GM13977 (cell line): ENCODE measurements around the gene MGAT5.

Experiments
- DNase-seq: peaks from one replicate; pipeline ENCODE4 v3.0.0; 2012; ENCODE audit warnings: low spot score
- CTCF ChIP-seq: IDR thresholded peaks from 2 replicates; pipeline ENCODE4 v1.5.1; 2012; ENCODE audit warnings: mild to moderate bottlenecking, control low read depth; ENCODE audit not compliant: insufficient read depth; ENCODE audit errors: extremely low read depth, missing control alignments
- in situ Hi-C: fragments of 300-500 bp; cut with MboI; formaldehyde crosslinking; loops from one replicate; pipeline ENCODE4 v1.12.0; 2022; ENCODE audit warnings: low sequenced_read_pairs, low pct_unique_long_range_greater_than_20kb, mixed read lengths, inconsistent platforms; ENCODE audit not compliant: unreplicated experiment

The MGAT5 gene

GRCh38 chr2:134426721-134427120 lies 172.8 kb downstream of the MGAT5 start:
- DNase-seq = no peak
- in situ Hi-C loops = loop anchor here (25.0 kb wide), 1 partner anchor 564 kb away; no protein-coding TSS in a partner anchor
- no peak for TF ChIP-seq CTCF

GRCh38 chr2:134429886-134430285 lies 176.0 kb downstream of the MGAT5 start:
- TF ChIP-seq CTCF = no peak
- in situ Hi-C loops = loop anchor here (25.0 kb wide), 1 partner anchor 568 kb away; no protein-coding TSS in a partner anchor

GRCh38 chr2:134431838-134432434 lies 178.1 kb downstream of the MGAT5 start:
- TF ChIP-seq CTCF = no peak
- in situ Hi-C loops = loop anchor here (25.0 kb wide), 1 partner anchor 570 kb away; no protein-coding TSS in a partner anchor
- DNase-seq = no peak

More at GRCh38 chr2:134429886-134430285, 176.0 kb downstream of the MGAT5 start:
- no peak for DNase-seq

- no peak for TF ChIP-seq CTCF
- no peak for DNase-seq
- in situ Hi-C loops = loop anchor here (25.0 kb wide), 1 partner anchor 570 kb away; no protein-coding TSS in a partner anchor
Observed at GRCh38 chr2:134432435-134432883, 178.6 kb downstream of the MGAT5 start.

GRCh38 chr2:134433469-134433868 lies 179.6 kb downstream of the MGAT5 start:
- no peak for TF ChIP-seq CTCF
- in situ Hi-C loops = loop anchor here (25.0 kb wide), 1 partner anchor 571 kb away; no protein-coding TSS in a partner anchor
- DNase-seq = no peak

- in situ Hi-C loops = loop anchor here (25.0 kb wide), 1 partner anchor 572 kb away; no protein-coding TSS in a partner anchor
- TF ChIP-seq CTCF = no peak
- no peak for DNase-seq
Observed at GRCh38 chr2:134433979-134434378, 180.1 kb downstream of the MGAT5 start.

GRCh38 chr2:134435505-134435904 lies 181.6 kb downstream of the MGAT5 start:
- no peak for TF ChIP-seq CTCF
- no peak for DNase-seq
- in situ Hi-C loops = loop anchor here (25.0 kb wide), 1 partner anchor 573 kb away; no protein-coding TSS in a partner anchor
